GM18502 (cell line): Measurements from ENCODE around the gene CSH1.
"Not testable (repeated sequence)": the region's sequence is repeated elsewhere in the genome, so short reads cannot be mapped to it uniquely, and the experiment has no call there.

Experiments used
- ATAC-seq: cut with Tn5 transposase; IDR thresholded peaks from one replicate; pipeline ENCODE4 v1.9.1; 2021; ENCODE audit warnings: mild to moderate bottlenecking; ENCODE audit not compliant: unreplicated experiment, poor library complexity

The CSH1 gene

DNA sequence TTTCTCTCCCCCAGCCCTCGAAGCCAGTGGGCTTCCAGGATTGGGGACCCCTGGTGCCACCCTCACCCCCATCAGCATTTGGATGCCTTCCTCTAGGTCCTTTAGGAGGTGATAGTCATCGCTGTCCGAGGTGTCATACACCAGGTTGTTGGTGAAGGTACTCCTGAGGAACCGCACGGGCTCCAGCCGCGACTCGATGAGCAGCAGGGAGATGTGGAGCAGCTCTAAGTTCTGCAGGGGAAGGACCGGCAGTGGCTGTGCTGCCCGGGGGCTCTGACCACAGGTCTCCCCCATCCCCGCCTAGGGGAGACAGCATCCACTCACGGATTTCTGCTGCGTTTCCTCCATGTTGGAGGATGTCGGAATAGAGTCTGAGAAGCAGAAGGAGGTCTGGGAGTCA lies 13.7 kb upstream of the CSH1 start:
- no peak for ATAC-seq

DNA sequence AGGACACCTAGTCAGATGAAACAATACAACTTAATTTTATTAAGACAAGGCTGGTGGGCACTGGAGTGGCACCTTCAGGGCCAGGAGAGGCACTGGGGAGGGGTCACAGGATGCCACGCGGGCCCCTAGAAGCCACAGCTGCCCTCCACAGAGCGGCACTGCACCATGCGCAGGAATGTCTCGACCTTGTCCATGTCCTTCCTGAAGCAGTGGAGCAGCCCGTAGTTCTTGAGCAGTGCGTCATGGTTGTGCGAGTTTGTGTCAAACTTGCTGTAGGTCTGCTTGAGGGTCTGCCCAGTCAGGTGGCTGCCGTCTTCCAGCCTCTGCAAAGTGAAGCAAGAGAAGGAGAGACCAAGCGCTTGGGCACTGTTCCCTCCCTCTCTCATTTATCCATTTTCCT lies 13.2 kb upstream of the CSH1 start:
- not testable (repeated sequence) for ATAC-seq

GRCh38 chr17:63907161-63907778 lies 10.9 kb upstream of the CSH1 start:
- not testable (repeated sequence) for ATAC-seq

DNA sequence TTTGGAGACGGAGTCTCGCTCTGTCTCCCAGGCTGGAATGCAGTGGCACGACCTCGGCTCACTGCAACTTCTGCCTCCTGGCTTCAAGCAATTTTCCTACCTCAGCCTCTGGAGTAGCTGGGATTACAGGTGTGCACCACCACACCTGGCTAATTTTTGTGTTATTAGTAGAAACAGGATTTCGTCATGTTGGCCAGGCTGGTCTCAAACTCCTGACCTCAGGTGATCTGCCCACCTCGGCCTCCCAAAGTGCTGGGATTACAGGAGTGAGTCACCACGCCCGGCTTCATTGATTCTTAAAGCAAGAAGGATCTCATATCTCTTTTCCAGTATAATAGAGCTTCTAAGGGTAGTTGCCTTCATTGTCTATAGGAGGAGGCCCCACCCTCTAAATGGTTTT lies 8.4 kb upstream of the CSH1 start:
- ATAC-seq, result not testable (repeated sequence)

DNA sequence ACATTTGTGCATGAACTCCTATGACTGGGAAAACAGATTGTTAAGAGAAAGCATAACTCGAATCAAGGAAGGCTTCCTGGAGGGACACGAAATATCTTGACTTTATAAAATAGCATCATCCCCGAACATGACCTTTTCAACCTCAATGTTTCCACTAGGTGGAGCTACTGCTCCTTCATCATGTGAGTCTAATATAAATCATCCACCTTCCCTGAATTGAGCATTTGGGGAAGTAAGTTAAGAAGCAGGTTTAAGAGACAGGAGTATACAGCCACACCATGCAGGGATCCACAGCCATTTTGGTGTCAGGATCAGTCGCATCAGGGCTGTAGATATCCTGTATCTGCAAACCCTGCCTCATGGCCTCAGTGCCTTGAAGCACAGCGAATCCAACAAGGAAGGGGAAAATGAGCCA lies 7.4 kb upstream of the CSH1 start:
- not testable (repeated sequence) for ATAC-seq

DNA sequence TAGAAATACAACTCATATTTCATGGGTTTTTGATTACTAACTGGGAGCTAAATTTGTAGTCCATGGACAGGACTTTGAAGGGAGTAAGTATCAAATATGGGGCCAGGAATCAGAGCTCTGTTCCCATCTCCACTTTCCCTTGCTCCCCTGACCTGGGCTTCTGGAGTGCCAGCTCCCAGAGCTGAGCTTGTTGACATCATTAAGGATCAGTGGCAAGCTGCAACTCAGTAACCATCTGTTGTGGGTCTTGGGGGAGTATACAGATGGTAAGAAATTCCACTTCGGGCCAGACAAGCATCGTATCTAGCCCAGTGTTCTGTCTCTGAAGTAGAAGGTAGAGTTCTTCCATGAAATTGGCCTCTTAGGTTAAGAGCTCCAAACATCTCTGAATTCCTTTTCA lies 5.6 kb upstream of the CSH1 start:
- ATAC-seq, result not testable (repeated sequence)

- not testable (repeated sequence) for ATAC-seq
Observed at GRCh38 chr17:63898899-63899798, 2.8 kb upstream of the CSH1 start.

- ATAC-seq, result not testable (repeated sequence)
Observed at GRCh38 chr17:63894821-63895220, 1.6 kb downstream of the CSH1 start.

GRCh38 chr17:63894021-63894420 lies 2.4 kb downstream of the CSH1 start:
- not testable (repeated sequence) for ATAC-seq

GRCh38 chr17:63892316-63893037 lies 3.9 kb downstream of the CSH1 start:
- ATAC-seq, result not testable (repeated sequence)

DNA sequence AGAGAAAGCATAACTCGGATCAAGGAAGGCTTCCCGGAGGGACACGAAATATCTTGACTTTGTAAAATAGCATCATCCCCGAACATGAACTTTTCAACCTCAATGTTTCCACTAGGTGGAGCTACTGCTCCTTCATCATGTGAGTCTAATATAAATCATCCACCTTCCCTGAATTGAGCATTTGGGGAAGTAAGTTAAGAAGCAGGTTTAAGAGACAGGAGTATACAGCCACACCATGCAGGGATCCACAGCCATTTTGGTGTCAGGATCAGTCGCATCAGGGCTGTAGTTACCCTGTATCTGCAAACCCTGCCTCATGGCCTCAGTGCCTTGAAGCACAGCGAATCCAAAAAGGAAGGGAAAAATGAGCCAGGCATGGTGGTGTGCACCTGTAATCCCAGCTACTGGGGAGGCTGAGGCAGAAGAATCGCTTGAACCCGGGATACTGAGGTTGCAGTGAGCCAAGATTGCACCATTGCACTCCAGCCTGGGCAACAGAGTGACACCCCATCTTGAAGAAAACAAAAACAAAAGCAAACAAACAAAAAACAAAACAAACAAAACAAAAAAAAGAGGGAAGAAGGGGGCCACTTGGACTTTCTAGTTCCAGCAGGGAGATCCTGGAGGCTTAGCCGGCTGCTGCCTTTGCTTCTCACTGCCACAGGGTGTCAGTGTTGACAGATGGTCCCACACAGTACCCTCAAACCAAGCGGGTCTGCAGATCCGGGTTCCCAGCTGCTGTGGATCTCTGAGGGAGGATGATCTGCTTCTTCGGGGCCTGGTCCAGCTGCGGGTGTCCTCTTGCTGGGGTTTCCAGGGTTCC lies 7.1 kb downstream of the CSH1 start:
- not testable (repeated sequence) for ATAC-seq

DNA sequence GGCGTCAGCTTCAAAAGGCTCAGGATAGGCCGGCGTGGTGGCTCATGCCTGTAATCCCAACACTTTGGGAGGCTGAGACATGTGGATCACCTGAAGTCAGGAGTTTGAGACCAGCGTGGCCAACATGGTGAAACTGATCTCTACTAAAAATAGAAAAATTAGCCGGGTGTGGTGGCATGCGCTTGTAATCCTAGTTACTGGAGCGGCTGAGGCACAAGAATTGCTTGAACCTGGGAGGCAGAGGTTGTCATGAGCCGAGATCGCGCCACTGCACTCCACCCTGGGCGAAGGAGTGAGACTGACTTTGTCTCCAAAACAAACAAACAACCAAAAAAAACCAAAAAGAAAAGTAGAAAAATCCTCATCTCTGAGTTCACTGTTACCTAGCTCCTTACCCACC lies 11.3 kb downstream of the CSH1 start:
- not testable (repeated sequence) for ATAC-seq

DNA sequence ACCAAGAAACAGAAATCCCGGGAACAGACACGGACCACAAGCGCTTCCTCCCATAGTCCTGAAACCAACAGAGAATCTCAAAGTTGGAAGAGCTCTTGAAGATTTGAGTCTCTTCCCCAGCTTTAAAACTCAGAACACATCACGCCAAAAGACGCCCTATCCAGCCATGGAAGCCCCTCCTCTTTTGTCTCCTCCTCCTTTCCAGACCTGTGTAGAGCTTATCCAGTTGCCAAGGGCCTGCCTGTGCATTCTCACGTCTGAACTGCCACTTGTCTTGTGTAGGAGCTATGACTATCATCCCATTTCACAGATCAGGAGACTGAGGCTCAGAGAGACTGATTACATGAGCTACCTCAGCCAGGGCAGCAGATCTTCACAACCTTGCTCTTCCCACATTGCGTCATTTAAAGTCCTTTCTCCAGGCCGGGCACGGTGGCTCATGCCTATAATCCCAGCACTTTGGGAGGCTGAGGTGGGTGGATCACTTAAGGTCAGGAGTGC lies 13.7 kb downstream of the CSH1 start:
- not testable (repeated sequence) for ATAC-seq

DNA sequence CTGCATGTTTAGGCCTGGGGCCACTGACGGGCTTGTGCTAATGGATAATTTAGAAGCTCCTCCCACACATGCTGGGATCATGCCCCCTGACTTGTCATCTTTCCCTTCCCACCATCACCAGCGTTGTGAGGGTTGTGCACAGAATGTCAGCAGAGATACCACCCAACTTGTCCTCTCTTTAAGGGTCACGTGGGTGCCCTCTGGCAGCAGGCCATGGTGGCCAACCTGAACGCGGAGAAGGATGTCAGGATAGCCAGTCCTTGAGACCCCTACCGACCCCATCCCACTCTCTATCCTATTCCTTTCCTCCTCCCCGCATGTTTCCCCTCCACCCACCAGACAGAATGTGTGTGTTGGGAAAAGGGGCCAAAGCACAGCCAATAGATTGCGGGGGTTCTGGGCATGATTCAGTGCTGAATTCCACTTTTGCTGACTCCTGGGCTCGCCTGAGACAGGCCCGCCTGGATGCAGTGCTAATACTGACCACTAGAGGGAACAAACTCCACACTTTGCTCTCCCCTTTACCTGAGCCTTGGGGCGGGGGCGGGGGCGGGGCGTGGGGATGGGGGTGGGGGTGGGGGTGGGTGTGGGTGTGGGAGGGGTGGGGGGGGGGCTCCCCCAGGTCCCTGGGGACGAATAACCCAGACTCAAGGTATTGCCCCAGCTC lies 14.3 kb downstream of the CSH1 start, which contains the start of gene GH2:
Gene GH2, minus strand, starts transcription at position 10 of the 667 bp plus-strand sequence. CDS start 143 bp downstream, outside the sequence.
- ATAC-seq, result no peak

- not testable (repeated sequence) for ATAC-seq
Observed at GRCh38 chr17:63881337-63881736, 15.0 kb downstream of the CSH1 start.

GRCh38 chr17:63880706-63881105 lies 15.7 kb downstream of the CSH1 start:
- no peak for ATAC-seq

- ATAC-seq, result not testable (repeated sequence)
Observed at GRCh38 chr17:63878413-63878812, 18.0 kb downstream of the CSH1 start.

DNA sequence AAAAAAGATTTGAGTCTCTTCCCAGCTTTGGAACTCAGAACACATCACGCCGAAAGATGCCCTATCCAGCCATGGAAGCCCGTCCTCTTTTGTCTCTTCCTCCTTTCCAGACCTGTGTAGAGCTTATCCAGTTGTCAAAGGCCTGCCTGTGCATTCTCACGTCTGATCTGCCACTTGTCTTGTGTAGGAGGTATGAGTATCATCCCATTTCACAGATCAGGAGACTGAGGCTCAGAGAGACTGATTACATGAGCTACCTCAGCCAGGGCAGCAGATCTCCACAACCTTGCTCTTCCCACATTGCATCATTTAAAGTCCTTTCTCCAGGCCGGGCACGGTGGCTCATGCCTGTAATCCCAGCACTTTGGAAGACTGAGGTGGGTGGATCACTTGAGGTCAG lies 21.7 kb downstream of the CSH1 start:
- ATAC-seq, result not testable (repeated sequence)

DNA sequence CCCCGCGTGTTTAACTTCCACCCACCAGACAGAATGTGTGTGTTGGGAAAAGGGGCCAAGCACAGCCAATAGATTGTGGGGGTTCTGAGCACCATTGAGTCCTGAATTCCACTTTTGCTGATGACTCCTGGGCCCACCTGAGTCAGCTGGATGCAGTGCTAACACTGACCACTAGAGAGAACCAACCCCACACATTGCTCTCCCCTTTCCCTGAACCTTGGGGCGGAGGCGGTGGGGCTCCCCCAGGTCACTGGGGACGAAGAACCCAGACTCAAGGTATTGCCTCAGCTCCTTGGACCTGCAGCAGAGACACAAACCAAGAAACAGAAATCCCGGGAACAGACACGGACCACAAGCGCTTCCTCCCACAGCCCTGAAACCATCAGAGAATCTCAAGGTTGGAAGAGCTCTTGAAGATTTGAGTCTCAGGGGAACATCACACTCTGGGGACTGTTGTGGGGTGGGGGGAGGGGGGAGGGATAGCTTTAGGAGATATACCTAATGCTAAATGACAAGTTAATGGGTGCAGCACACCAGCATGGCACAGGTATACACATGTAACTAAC lies 22.2 kb downstream of the CSH1 start:
- ATAC-seq, result not testable (repeated sequence)
